HFFc6 (cell line): Measurements from ENCODE around the gene BTNL9. TPM values are rescaled to one million over a fixed set of nuclear protein-coding genes. Genes with fewer than 3 reads are reported as not detected.

Experiments
- DNase-seq: peaks from one replicate; pipeline ENCODE4 v3.0.0-alpha.2; 2018
- H3K27ac Mint-ChIP-seq: 2 replicates; pipeline ENCODE4 v1.8.0; 2020; ENCODE audit warnings: mild to moderate bottlenecking, mixed read lengths
- H3K27me3 Mint-ChIP-seq: 2 replicates; pipeline ENCODE4 v1.8.0; 2021; ENCODE audit warnings: mild to moderate bottlenecking, moderate library complexity, mixed read lengths; ENCODE audit not compliant: insufficient read depth
- H3K36me3 Mint-ChIP-seq: 2 replicates; pipeline ENCODE4 v1.8.0; 2021; ENCODE audit warnings: low read depth, mixed read lengths
- H3K4me1 Mint-ChIP-seq: 2 replicates; pipeline ENCODE4 v1.8.0; 2020; ENCODE audit warnings: low read depth, mixed read lengths
- H3K4me3 Mint-ChIP-seq: 2 replicates; pipeline ENCODE4 v1.8.0; 2020; ENCODE audit warnings: mild to moderate bottlenecking, moderate library complexity, mixed read lengths
- H3K9me3 Mint-ChIP-seq: 2 replicates; pipeline ENCODE4 v1.8.0; 2020; ENCODE audit warnings: mild to moderate bottlenecking, mixed read lengths
- CTCF ChIP-seq: fragments of 200-600 bp; sonication (generic); IDR thresholded peaks from 2 replicates; pipeline ENCODE4 v1.5.0; 2021; ENCODE audit warnings: antibody characterized with exemption, mild to moderate bottlenecking
- microRNA-seq: library from miRNA; unstranded; fragments of <30 nt; microRNA quantifications from one replicate; pipeline ENCODE4, GENCODE V29; 2019
- total RNA-seq, 6 experiments: library from RNA; stranded (reverse); fragmentation: NEBNext Ultra II Directional; extraction: Animal tissue kit (Norgen Biotek cat#: 25700); gene quantifications; 2 replicates in 1 of 6; 3 replicates in 5 of 6; pipeline ENCODE4 v1.2.3, GENCODE V29; 2021

Gene BTNL9
- total RNA-seq, 6 experiments from 2014 or later = not detected

DNA sequence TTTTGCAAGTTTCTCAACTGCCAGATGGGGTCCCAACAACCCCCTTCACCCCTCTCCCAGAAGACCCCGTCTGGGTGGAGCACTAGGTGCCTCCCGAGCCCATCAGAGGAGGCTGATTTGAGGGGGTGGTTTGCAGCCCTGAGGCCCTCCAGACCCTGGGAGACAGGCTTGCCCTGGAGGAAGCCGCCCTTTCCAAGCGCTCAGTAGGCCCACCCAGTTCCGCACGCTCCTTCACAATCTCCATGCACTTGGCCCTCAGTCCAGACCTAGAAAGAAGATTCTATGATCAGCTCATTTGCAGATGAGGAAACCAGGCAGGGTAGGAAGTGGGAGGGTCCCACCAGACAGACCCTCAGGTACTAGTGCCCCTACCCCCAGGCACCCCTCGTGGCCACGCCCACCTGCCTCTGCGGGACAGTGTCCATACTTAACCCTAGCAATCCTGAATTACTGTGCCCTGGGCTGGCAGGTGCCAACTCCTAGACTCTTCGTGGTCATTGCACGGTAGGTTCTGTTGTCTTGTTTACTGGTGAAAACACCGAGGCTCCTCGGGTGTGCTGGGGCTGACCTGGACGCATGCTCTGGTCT is 68.6 kb downstream of the BTNL9 start:
- Mint-ChIP-seq H3K9me3 (no peaks in the 10 kb centered on the region), H3K27me3 (peaks cover 22% of the 10 kb centered on the region), H3K27ac (no peak overlapping the region), H3K4me3 (no peak overlapping the region), H3K36me3 (no peaks in the 10 kb centered on the region), H3K4me1 (peaks cover 8% of the 10 kb centered on the region)
- DNase-seq = no peak
- no peak for TF ChIP-seq CTCF

DNA sequence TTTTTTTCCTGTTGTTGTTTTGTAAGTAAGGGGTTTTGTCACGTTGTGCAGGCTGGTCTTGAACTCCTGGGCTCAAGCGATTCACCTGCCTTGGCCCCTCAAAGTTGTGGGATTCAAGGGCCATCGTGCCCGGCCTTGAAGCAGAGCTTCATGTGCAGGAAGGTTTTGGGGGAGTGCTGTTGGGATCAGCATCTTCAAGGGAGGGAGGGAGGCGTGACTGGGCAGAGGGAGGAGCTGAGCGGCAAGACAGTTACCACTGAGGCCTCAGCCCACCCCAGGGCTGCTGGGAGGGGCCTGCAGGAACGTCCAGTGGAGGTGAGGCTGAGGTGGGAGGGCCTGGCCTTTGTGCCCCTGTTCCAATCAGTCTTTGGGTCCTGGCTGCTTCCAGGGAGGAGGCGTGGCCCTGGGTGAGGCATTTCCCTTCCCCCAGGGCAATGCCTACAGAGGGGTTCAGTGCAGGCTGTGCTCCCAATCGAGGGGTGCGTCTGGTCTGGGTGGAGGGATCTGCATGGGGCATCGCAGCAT is 69.5 kb downstream of the BTNL9 start:
- H3K27ac Mint-ChIP-seq = no peak overlapping the region
- no peak overlapping the region for H3K4me3 Mint-ChIP-seq
- peaks cover 17% of the 10 kb centered on the region for H3K27me3 Mint-ChIP-seq
- H3K36me3 Mint-ChIP-seq = no peaks in the 10 kb centered on the region
- no peak for TF ChIP-seq CTCF
- DNase-seq = no peak
- peaks cover 8% of the 10 kb centered on the region for H3K4me1 Mint-ChIP-seq
- H3K9me3 Mint-ChIP-seq = no peaks in the 10 kb centered on the region

- Mint-ChIP-seq H3K4me3 (no peak overlapping the region), H3K27me3 (peaks cover 15% of the 10 kb centered on the region)
- DNase-seq = no peak
These were observed 70.9 kb downstream of the BTNL9 start for GRCh38 chr5:181111010-181111409.

More at GRCh38 chr5:181111010-181111409, 70.9 kb downstream of the BTNL9 start:
- no peaks in the 10 kb centered on the region for H3K36me3 Mint-ChIP-seq
- H3K4me1 Mint-ChIP-seq = peaks cover 22% of the 10 kb centered on the region
- no peak overlapping the region for H3K27ac Mint-ChIP-seq
- TF ChIP-seq CTCF = no peak
- H3K9me3 Mint-ChIP-seq = no peaks in the 10 kb centered on the region

Small RNA genes within 50 kb of the gene (microRNA-seq; reads per million reads assigned to microRNA genes)
- gene MIR8089 = not detected

Other genes starting within 250 kb of the BTNL9 start
- 100 to 1,000 TPM; 188 to 220 (median 206) TPM for gene MGAT1, start 237.5 kb upstream of the BTNL9 start, total RNA-seq
- gene ZFP62, start 179.0 kb upstream of the BTNL9 start, total RNA-seq = 10 to 100 TPM in 4 of 6 experiments, 1 to 10 TPM in 2; 9.6 to 12.1 (median 10.2) TPM
- not detected for gene BTNL8, start 141.1 kb upstream of the BTNL9 start, total RNA-seq
- gene BTNL3, start 51.4 kb upstream of the BTNL9 start, total RNA-seq = not detected
- not detected for gene OR2V1, start 90.9 kb downstream of the BTNL9 start, total RNA-seq
- gene OR2V2, start 107.3 kb downstream of the BTNL9 start, total RNA-seq = not detected
- gene TRIM7, start 164.9 kb downstream of the BTNL9 start, total RNA-seq = 1 to 10 TPM; 2.8 to 7.5 (median 5.3) TPM
- 10 to 100 TPM; 20.3 to 24.0 (median 22.5) TPM for gene TRIM41, start 183.0 kb downstream of the BTNL9 start, total RNA-seq
- gene RACK1, start 203.6 kb downstream of the BTNL9 start, total RNA-seq = 1,000 to 10,000 TPM; 1,737 to 2,012 (median 1,885) TPM
- 1 to 10 TPM; 5.2 to 6.9 (median 5.6) TPM for gene TRIM52, start 220.9 kb downstream of the BTNL9 start, total RNA-seq